ENCODE measurements around the gene EXOC4.

DNA sequence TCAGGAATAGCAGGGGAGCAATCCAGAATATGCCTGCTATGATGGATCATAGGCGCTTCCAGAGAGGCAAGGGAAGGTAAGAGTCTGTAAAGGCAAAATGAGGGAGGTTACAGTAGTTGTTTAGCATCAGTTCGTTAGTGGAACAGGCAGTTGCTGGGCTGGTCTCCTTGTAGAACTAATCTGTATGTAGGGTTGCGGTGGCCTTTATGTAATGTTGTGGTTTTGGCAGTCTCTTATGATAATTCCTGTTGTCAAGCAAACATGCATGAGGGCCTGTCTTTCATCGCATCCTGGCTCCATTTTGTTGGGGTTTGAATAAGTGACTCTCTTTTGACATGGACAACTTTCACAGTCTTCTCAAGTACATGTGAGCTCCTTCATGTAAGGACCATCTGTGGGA is 446.5 kb downstream of the EXOC4 start:
- TF ChIP-seq, protein P1, sequence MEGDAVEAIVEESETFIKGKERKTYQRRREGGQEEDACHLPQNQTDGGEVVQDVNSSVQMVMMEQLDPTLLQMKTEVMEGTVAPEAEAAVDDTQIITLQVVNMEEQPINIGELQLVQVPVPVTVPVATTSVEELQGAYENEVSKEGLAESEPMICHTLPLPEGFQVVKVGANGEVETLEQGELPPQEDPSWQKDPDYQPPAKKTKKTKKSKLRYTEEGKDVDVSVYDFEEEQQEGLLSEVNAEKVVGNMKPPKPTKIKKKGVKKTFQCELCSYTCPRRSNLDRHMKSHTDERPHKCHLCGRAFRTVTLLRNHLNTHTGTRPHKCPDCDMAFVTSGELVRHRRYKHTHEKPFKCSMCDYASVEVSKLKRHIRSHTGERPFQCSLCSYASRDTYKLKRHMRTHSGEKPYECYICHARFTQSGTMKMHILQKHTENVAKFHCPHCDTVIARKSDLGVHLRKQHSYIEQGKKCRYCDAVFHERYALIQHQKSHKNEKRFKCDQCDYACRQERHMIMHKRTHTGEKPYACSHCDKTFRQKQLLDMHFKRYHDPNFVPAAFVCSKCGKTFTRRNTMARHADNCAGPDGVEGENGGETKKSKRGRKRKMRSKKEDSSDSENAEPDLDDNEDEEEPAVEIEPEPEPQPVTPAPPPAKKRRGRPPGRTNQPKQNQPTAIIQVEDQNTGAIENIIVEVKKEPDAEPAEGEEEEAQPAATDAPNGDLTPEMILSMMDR (IDR thresholded peaks at IDR 0.05), result no peak
- no peak for TF ChIP-seq POLR2A (IDR thresholded peaks at IDR 0.05)
